HG02973 (cell line): ENCODE data around the gene LINGO1.

ENCODE experiments used
- ATAC-seq: cut with Tn5 transposase; IDR thresholded peaks from one replicate; pipeline ENCODE4 v1.9.1; 2021; ENCODE audit warnings: moderate library complexity; ENCODE audit not compliant: unreplicated experiment

LINGO1 gene

DNA sequence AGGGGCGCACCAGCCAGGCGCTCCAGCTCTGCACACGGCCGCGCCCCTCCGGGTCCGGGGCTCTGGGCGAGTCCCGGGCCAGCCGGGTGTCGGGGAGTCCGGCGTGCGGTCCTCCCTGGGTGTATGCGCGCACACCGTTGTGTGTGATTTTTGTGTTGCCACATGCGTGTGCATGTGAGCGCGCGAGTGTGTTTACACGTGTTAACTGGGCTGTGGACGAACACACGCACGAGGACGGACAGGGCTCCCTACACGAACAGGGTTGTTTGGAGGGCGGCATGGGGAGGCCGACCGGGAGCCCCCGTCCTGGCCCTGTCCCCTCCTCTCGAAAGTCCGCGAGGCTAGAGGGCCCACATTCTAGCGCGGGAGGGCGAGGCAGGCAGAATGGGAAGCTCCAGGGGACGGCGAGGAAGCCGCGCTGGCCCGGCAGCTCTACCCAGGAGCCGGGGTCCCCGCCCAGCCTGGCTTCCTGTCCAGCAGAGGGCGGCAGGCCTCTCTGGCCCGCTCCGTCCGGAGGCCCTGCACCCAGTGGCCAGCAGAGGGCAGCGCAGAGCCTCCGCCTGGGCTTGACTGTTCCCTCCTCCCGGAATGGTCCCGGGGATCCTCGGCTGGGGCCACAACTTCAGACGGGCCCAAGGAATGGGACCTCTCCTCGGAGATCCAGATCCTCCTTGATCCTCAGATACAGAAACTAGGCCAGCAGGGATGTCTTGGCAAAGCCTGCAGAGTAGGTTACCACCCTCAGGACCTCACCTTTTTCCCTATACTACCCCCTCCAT lies 611 bp upstream of the LINGO1 start:
- no peak for ATAC-seq

DNA sequence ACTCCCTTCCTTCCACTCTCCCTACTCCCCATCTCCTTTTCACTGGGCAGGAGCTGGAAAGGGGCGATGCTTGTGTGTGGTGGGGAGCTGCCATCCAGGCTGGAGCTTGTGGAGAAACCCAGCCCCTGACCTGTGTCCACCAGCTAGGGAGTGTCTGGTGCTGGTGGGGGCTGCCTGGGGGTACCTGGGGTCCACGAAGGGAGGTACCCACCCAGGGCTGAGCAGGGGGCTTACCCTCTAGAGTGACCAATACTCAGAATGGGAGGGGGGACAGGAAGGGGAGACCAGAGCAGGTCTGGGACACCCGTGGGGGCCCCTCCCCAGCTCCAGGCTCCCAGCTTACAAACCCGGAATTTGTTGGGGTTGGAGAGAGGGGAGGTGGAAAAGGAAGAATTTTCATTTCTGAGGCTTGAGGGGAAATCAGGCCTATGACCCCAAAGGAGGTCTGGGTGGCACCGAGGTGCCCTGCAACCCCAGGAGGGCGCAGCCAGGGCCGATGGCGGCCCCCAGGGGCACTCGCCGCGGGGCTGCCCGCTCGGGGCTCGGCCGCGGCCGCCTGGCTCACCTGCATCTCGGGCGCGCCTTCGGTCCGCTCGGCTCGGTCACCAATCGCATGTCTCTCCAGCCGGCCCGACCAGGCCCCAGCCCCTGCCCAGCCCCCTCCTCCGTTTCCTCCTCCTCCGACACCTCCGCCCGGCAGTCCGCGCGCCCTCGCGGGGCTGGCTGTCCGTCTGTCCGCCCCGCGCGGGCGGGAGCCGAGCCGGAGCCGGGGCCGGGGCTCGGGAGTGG lies 773 bp downstream of the LINGO1 start:
- no peak for ATAC-seq

DNA sequence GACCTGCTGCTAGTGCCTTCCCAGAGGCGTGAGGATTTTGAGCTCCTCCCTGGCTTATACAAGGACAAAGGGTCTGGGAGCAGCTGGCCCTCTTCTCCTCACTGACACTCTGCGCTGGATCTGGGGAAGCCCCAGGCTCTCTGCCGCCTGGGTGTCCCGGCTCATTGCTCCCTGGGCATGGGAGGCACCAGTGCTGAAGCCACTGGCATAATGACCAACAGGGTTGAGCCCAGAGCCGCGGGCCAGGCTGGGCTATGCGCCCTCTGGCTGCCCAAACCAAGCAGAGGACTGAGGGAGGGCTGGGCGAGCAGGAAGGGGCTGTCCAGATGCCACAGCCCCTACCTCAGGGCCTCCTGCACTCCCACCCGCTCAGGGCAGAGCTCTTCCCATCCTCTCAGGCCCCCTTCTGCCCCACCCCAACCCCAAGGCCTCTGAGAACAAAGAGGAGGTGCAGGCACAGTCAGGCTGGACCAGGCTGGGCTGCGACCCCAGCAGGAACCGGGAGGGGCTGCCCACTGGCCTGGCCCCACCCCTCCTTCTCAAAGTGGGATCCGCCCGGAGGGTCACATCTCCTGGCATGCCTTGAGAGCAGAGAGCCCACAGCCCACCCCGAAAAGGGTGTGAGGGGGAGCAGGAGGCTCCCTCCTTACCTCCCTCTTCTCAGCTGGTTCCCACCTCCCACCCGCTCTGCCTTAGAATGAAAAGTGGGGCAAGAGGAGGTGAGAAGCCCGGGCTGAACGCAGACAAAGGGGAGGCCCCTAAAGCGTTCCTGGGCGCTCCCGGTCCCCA lies 1.6 kb downstream of the LINGO1 start:
- ATAC-seq = no peak

DNA sequence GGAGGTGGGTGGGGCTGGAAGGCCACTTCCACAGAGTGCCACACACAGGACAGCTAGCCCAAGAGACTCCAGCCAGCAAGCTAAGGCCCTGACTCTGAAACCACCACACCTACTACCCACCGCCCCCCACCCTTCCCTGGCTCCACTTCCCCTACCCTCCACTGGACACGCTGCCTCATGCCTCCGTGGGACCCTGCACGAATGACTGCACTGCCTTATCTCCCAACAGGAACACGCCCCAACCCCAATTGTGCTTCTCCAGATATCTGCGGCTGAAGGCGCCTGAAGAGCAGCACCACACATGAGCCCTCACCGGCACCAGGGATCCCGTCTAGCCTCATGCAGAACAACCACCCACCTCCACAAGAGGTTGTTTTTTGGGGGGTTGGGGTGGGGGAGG lies 2.7 kb downstream of the LINGO1 start:
- no peak for ATAC-seq

DNA sequence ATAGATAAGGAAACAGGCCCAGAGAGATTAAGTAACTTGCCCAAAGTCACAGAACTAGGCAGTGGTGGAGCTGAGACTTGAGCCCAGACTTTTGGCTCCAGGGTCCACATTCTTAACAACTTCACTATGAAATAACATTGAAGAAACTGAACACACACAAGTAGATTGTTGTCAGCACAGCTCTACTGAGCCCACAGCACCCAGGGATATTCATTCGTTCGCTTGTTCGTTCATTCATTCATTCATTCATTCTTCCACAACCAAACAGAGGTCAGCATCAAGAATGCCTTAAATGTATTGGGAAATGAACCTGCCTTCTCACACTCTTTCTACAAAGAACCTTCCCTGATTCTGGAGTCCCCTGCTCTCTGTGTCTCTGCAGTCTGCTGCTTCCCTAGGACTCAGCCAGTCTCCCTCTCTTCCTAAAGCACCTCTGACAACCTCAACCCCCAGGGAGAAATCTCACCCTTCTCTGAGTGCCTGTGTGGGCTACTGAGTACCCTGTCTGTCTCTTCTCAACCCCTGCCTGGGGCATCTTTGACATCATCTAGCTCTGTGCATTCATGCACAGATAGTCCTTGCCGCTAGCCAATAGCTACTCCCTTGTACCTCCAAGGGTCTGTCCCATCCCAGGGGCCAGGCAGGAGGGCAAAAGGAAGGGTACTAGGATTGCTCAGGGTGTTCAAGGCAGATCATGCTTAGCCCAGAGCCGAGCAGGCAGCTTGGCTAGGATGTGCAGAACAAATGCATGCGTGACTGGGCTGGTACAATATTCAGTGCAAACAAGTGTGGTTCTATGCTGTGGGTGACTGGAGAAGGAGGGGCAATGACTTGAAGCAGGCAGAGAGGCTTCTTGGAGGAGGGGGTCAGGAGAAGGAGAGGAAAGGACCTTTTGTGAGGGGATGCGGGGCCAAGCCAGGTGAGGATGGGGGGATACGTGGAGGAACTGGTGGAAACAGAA lies 3.4 kb downstream of the LINGO1 start:
- ATAC-seq = no peak

DNA sequence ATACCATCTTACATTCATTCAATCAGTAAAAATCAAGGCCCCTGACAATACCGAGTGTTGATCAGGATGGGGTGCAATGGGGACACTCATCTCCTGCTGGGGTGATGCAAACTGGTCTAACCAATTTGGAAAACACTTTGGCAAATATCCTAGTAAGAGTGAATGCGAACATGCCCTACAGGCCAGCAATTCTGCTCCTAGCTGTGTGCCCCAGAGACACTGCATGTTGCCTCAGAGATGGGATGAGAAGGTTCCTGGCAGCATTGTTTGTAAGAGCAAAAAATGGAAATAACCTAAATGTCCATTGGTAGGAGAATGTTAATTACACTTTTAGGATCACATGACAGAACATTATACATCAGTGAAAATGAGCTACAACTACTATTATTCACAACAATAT lies 4.7 kb downstream of the LINGO1 start:
- no peak for ATAC-seq

DNA sequence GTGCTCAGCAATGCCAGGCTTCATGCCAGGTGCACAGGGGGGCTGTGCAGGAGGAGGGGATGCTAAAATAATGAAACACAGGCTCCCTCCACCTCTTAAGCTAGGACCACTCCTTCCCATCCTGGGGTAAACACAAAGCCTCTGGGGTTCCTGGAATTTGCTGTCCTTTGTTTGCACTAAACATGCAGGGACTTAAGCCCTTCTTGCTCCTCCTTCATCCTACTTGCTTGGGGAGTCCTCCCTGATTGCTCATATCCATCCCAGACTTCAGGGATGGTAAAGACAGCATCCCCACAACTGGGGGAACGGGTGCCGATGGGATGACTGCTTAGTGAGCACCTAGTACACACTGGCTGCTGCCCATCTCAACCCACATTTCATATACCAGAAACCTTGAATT lies 5.1 kb downstream of the LINGO1 start:
- ATAC-seq = no peak

DNA sequence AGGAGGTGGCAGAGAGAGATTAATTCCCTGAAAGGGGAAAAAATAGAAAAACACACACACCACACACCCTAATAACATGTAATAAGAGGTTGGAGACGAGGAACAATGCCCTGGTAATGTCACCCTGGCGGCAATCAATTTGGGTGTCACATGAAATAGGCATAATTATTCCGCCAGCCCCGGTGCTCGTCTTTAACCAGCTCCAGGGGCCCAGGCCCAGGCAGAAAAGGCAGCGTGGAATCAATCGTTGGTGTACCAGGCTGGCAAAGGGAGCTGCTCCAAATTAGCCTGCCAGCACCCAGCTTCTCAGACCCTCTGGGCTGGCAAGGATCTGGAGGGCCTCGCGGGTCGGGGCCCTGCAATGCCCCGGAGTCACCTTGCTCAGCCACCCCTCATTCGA lies 5.6 kb downstream of the LINGO1 start:
- no peak for ATAC-seq

DNA sequence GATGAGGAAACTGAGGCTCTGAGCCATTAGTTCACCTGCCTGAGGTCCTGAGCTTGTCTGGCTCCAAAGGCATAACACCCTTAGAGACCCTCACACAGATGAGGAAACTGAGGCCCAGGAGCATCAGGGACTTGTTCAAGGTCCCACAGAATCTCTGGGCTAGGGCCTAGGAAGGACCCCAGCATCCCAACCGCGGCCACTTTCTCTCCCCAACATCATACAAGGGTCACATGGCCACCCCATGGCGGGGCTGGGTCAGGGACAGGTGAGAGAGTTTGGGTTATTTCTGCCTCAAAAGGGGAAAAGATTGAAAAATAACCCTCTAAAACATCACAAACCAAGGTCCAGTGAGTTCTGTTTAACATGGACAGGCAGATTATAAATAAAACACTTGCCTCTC lies 6.7 kb downstream of the LINGO1 start:
- no peak for ATAC-seq

DNA sequence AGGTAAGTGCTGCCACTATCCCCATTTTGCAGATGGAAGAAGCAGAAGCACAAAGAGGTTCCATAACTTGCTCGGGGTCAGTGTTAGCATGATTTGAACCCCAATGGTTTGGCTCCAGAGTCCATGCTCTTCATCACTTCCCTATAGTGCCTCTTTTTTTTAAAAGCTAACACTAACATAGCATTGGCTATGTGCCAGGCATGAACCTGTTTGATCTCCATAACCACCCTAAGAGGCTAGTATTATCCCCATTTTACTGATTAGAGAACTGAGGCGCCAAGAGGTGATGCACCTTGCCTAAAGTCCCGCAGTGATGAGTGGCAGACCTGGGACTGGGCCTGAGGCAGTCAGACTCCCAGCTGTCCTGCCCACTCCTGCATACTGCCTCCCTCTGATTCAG lies 7.3 kb downstream of the LINGO1 start:
- no peak for ATAC-seq

DNA sequence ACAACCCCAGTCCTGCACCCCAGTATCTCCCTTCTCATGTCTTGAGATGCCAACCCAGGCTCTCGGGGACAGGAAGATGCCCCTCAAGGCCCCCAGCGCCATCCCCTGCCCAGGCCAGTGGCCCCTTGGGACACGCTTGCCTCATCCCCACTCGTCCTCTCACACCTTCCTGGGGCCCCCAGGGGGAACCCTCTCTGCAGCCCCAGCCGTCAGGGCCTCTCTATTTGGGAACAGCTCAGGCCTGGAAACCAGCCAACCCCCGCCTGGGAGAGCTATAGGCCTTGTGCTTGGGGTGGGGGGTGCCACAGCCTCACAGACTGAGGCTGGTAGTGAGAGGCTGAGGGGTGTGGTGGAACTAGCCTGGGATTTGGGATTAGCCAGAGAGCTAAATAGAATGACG lies 7.8 kb downstream of the LINGO1 start:
- ATAC-seq = no peak

DNA sequence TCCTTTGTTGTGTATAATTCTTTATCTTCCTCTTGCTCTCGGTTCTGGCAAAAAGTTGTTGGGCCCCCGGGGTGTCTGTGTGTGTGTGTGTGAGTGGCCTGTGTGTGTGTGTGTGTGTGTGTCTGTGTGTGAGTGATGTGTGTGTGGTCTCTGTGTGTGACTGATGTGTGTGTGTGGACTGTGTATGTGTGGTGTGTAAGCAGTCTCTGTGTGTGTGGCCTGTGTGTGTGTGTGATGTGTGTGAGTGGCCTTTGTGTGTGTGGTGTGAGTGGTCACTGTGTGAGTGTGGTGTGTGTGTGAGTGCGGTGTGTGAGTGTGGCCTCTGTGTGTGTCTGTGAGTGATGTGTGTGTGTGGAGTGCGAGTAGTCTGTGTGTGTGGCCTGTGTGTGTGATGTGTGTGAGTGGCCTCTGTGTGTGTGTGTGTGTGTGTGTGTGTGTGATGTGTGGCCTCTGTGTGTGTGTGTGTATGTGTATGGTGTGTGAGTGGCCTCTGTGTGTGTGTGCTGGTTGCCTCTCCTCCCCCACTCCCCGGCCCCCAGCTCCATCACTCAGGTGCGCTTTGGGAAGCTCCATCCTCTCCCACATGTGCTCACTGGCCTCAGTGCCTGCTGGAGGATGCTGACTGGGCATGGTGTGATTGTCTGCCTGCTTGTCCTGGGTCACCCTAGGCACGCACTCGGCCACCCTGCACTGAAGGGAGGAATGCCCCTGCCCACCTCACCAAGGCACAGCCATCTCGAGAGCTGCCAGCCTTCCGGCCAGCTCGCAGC lies 8.8 kb downstream of the LINGO1 start:
- ATAC-seq = no peak

DNA sequence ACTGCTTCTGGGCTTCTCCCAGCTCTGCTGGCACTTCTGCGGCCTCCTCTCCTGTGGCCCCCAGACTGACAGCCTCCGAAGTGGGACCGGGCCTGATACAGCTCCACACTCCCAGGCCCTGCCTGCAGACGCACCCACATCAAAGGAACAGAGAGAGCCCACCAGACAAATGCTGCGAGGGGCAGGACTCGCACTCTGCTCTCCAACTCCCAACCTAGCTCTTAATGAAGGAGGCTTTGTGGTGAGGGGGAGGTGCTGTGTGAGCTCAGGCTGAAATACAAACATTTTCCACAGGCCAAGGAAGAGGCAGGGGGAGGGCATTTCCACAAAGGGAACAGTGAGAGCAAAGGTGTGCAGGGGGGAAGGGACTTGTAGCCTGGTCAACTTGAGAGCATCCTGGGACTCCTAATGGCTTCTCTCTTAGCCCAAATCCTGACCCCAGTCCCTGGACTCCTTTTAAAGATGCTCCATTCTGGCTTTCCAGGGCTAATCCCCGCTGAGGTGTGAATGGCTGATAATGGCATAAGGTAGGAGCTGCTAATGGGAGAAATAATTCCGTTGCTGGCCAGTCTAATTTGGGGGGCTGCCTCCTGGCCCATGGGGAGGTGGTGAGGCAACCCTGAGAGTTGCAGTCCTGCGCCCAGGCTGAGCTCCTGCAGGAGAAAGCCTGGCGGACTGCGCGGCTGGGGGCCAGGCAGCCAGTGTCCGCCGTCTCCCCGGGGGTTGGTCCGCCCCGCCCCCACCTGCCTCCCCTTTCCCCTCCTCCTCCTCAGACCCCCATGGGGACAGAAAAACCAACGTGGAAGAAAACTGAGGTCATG lies 9.6 kb downstream of the LINGO1 start:
- no peak for ATAC-seq

DNA sequence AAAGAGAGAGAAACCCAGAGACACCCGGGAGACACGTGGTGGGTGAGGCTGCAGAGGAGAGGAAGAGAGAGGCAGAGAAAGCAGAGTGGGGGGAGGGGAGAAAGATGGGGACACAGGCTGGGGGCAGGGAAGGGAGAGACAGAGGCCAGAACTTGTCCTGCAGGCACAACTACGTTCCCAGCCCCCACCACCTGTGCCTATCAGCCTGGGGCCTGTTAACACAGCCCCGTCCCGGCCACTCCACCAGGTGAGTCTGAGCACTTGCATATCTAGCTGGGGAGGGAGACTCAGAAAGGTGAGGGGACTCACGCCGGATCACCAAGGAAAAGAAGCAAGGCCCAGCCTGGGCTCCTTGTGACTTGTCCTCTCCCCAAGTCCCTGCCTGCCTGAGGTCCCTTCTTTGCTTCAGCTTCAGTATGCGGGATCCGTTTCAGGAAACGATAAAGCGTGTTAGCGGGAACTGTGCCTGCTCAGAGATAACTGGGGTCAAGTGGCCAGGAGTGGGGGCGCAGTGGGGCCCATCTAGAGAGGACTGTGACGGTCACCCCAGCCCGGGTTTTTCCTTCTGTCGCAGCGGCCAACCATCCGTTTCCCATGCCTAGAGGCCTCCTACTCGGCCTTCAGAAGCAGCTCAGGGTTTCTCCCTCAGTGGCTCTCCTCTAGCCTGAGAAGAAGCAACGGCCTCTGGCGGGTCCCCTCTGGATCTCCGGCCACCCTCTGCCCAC lies 10.3 kb downstream of the LINGO1 start:
- no peak for ATAC-seq

DNA sequence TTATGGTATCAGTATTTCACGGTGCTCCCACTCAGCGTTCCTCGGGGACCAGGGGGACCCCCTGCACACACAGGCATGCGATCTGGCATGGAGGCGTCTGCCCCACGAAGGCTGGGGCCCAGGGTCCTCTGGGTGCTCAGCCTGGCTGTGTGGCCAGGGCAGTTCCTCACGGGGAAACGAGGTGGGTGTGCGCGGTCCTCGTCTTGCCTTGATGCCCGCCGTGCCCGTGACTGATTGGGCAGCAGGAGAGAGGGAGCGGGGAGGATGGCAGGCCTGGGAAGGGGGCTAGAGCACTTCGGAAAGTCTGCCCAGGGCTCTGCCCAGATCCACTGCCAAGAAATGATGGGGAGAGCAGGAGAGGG lies 10.9 kb downstream of the LINGO1 start:
- ATAC-seq = no peak

DNA sequence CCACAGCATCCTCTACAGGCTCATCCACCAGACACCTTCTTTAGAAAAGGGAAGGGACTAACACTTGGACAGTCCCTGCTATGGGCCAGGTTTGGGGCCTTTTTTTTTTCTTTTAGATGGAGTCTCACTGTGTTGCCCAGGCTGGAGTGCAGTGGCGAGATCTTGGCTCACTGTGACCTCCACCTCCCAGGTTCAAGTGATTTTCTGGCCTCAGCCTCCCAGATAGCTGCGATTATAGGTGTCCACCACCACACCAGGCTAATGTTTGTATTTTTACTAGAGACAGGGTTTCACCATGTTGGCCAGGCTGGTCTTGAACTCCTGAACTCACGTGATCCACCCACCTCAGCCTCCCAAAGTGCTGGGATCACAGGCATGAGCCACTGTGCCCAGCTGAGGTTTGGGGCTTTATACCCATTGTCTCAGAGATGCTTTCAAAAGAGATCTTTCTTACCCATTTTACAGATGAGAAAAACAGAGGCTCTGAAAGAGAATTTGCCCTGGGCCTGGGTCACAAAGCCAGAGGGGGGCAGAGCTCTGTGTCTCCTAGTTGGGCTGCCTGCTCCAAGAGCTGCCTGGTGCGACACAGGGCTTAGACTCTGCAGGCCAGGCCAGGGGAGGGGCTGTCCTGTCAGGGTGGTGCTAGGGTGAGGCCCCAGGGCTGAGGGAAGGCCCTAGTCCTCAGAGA lies 11.6 kb downstream of the LINGO1 start:
- no peak for ATAC-seq

DNA sequence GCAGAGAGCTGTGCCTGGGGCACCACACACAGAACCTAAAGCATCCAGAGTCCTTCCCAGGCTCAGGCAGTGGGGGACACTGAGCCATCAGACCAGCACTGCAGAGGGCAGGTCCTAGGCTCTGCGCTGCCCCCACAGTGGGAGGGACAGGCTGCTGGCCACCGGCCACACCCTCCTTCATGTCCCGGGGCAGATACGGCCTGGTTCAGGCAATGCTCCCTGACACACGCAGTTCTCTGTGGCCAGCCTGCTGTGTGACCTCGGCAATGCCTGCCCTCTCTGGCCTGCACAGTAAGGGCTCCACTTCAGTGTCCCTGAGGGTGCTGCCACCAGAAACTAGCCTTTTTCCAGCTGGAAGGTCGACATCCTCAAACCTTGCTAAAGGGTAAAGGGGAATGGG lies 12.4 kb downstream of the LINGO1 start:
- ATAC-seq = no peak

DNA sequence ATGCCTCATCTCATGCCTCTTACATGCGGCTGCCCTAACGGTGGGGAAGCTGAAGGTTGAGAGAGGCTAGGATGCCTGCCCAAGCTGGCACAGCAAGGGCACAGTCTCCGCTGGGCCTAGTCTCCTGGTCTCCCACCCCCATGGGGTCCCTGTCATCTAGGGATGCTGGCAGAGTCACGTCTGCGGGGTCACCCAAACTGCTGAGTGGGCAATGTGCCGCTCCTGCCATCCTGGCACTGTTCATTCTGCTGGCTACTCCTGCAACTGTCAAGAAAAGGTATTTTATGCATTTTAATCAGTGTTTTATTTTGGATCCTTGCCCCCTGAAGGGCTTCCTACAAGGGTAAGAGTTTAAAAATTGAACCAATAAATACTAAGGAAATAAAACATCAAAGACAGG lies 12.8 kb downstream of the LINGO1 start:
- no peak for ATAC-seq
